T-cell (primary cell): ENCODE results near the gene WDR47. TPM values are rescaled to one million over a fixed set of nuclear protein-coding genes. Genes with fewer than 3 reads are reported as not detected.

Experiments
- ATAC-seq, 4 experiments: fragments of 200-7000 bp in 3 of 4; fragments of 150-1000 bp in 1 of 4; cut with Tn5 transposase; replicated peaks in 1 of 4; 1 replicate in 3 of 4; 2 replicates in 1 of 4; pipeline ENCODE4 v1.10.0; 2021; ENCODE audit warnings: moderate library complexity in 3 of 4, mild to moderate bottlenecking in 2 of 4, moderate number of reproducible peaks in 1 of 4
- CTCF ChIA-PET, 2 donors: fragments of 300-600 bp; sonication (Branson Sonifier 250); formaldehyde crosslinking; loops; one replicate each; lab custom pipeline; 2022; ENCODE audit warnings: antibody characterized with exemption in 2 of 2; lab: Charles Lee
- POLR2A ChIA-PET, 2 donors: fragments of 300-600 bp; sonication (Branson Sonifier 250); formaldehyde crosslinking; loops; one replicate each; lab custom pipeline; 2022; ENCODE audit warnings: antibody characterized with exemption in 2 of 2; lab: Charles Lee
- DNase-seq, 35 experiments: peaks; one replicate each; pipeline versions ENCODE4 v3.0.0 to v3.0.0-alpha.2; 2013 to 2023
- H3K27ac ChIP-seq: one replicate; pipeline ENCODE4 v1.5.1; 2013; ENCODE audit warnings: low read length
- H3K27me3 ChIP-seq, 2 experiments: replicated peaks in 1 of 2; 1 replicate in 1 of 2; 2 replicates in 1 of 2; pipeline versions ENCODE4 v1.6.1 to v1.7.0; 2013; ENCODE audit warnings: low read length in 1 of 2, mixed read lengths in 1 of 2; ENCODE audit not compliant: control insufficient read depth in 2 of 2, insufficient read depth in 2 of 2; ENCODE audit errors: extremely low read depth in 1 of 2
- H3K36me3 ChIP-seq, 2 donors: 1 replicate in 1 of 2; 2 replicates in 1 of 2; pipeline versions ENCODE4 v1.6.1 to v1.7.0; 2013; ENCODE audit warnings: low read length in 1 of 2; ENCODE audit not compliant: control insufficient read depth in 2 of 2, insufficient read depth in 1 of 2; ENCODE audit errors: extremely low read depth in 1 of 2
- H3K4me1 ChIP-seq, 2 experiments: 1 replicate in 1 of 2; 2 replicates in 1 of 2; pipeline versions ENCODE4 v1.6.1 to v1.7.0; 2013; ENCODE audit warnings: low read length in 2 of 2, mixed read lengths in 1 of 2; ENCODE audit not compliant: insufficient read depth in 2 of 2, control insufficient read depth in 1 of 2; ENCODE audit errors: extremely low read depth in 1 of 2
- H3K4me3 ChIP-seq, 2 donors: 1 replicate in 1 of 2; 2 replicates in 1 of 2; pipeline versions ENCODE4 v1.5.1 to v1.7.0; 2013; ENCODE audit warnings: mild to moderate bottlenecking in 2 of 2, low read length in 1 of 2, moderate library complexity in 1 of 2; ENCODE audit not compliant: control insufficient read depth in 1 of 2; ENCODE audit errors: extremely low read depth in 1 of 2
- H3K9me3 ChIP-seq: 2 replicates; pipeline ENCODE4 v1.7.0; 2013
- H3K27ac Mint-ChIP-seq, 2 donors: one replicate each; pipeline ENCODE4 v1.8.0; 2020 to 2021; ENCODE audit warnings: mild to moderate bottlenecking in 2 of 2, mixed read lengths in 2 of 2
- H3K27me3 Mint-ChIP-seq, 2 donors: one replicate each; pipeline ENCODE4 v1.8.0; 2021 to 2022; ENCODE audit warnings: mixed read lengths in 2 of 2
- H3K36me3 Mint-ChIP-seq: one replicate; pipeline ENCODE4 v1.8.0; 2021; ENCODE audit warnings: mixed read lengths
- H3K4me1 Mint-ChIP-seq, 3 donors: one replicate each; pipeline ENCODE4 v1.8.0; 2020 to 2022; ENCODE audit warnings: mixed read lengths in 3 of 3, mild to moderate bottlenecking in 1 of 3
- H3K4me3 Mint-ChIP-seq, 3 donors: one replicate each; pipeline ENCODE4 v1.8.0; 2020 to 2022; ENCODE audit warnings: mild to moderate bottlenecking in 3 of 3, mixed read lengths in 3 of 3, moderate library complexity in 3 of 3
- H3K9me3 Mint-ChIP-seq, 3 donors: one replicate each; pipeline ENCODE4 v1.8.0; 2020 to 2022; ENCODE audit warnings: mixed read lengths in 3 of 3
- WGBS: methylation state at CpG from one replicate; pipeline ENCODE4 v1.1.5; 2013; ENCODE audit warnings: missing lambda C conversion rate; ENCODE audit not compliant: insufficient coverage; 5-methylcytosine and 5-hydroxymethylcytosine counted together
- total RNA-seq, 35 experiments: library from RNA in 6 of 35; stranded (reverse) in 6 of 35; fragments of 120-200 nt in 1 of 35; gene quantifications; one replicate each; pipeline versions ENCODE4 v1.2.1 to v1.2.4 and lab custom pipeline; 2013 to 2026

WDR47 gene
- total RNA-seq, 5 donors from 2014 or later (not counting 1 experiment from before 2014, with no cell fraction given): 13.6 to 18.2 (median 17.9) TPM

DNA sequence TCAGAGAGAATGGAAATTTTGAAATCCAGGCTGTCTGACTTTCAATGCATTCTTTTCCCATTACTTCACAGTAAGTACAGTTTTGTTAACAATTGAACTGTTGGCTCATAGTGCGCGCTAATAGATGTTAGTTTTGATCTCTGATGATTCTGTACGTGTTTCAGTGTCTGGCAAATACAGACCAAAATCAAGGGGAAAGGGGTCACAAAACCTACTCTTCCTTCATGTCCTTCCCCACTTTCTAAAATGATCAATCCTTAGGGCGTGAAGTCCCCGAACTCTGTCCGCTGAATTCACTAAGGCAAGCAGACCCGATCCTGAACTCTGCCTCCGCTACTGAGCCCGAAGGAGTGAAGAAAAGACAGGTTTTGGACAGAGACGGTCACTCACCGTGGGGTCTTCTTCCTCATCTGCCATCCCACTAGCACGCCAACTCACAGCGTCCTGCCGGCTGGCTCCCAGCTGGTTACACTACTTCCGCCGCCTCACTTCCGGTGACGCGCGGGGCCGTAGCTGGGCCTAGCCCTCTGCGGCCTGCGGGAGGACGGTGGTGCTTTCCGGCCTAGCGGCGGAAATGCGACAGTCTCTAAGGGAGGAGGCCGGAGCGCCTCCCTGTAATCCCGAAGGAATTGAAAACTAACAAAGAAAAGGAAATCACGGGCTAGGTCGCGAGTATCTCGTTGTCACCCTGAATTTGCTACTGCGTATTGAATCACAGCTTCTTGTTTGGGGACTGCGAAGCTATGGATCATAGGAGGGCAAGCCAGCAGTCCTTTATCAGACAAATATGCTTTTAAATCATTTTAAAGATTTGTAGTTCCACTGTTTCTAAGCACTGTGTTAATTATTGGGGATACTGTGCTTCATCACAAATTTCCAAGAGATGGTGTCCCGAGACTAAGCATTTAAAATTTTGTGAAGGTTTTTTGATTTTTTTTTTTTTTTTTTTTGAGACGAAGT is 33.9 kb upstream of the WDR47 start, which contains the start of gene TAF13:
TSS of gene TAF13 (minus strand) at position 473 of the 960 bp plus-strand sequence. CDS start at position 417, 56 bp downstream.
- Histone ChIP-seq H3K27me3 (no peaks in the 10 kb centered on the region), H3K9me3 (no peaks in the 10 kb centered on the region), H3K4me3 (peak within 1 kb of the TSS; percentile 60 to 82), H3K36me3 (peaks cover 0 to 6% of the 10 kb centered on the region in 2 donors), H3K4me1 (peaks cover 3 to 7% of the 10 kb centered on the region in 2 experiments), H3K27ac (peak within 1 kb of the TSS; percentile 97)
- ChIA-PET CTCF (interaction anchor here in 1 of 2 donors (0.7 to 2.6 kb wide), 6 partner anchors 9 to 119 kb away, joined by 3 to 18 read pairs (median 4); partner anchors contain the start of gene WDR47), POLR2A (interaction anchor here (0.6 to 1.6 kb wide), 9 partner anchors 9 to 515 kb away, joined by 3 to 11 read pairs (median 4); partner anchors contain the start of genes ATXN7L2 (in 1 of the 2) and WDR47 (in 1 of the 2))
- WGBS: under 1% methylated on average over 32 of the region's 39 CpGs
- peak within 1 kb of the TSS; percentile 89 to 97 (median 94) for H3K4me3 Mint-ChIP-seq
- ATAC-seq: peak; percentile 98 to 100 (median 98)
- H3K27me3 Mint-ChIP-seq: no peaks in the 10 kb centered on the region
- no peaks in the 10 kb centered on the region for H3K9me3 Mint-ChIP-seq
- peak; percentile 66 to 91 (median 81) for DNase-seq
- H3K4me1 Mint-ChIP-seq: peaks cover 22 to 24% (median 24%) of the 10 kb centered on the region in 3 donors
- peaks cover 3% of the 10 kb centered on the region for H3K36me3 Mint-ChIP-seq
- peak within 1 kb of the TSS; percentile 96 for H3K27ac Mint-ChIP-seq

DNA sequence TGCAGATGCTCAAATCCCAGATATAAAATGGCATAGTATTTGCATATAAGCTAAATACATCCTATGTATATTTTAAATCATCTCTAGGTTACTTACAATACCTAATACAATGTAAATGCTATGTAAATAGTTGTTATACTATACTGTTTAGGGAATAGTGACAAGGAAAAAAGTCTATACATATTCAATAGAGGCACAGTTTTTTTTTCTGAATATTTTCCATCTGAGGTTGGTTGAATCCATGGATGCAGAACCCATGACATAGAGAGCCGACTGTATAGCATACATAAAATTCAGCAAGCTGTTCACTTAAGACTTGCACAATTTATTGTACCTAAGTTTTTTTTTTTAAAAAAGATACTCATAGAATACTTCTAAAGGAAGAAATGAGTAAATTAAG is 27.4 kb upstream of the WDR47 start:
- Mint-ChIP-seq H3K4me1 (peaks cover 8 to 12% (median 9%) of the 10 kb centered on the region in 3 donors), H3K9me3 (no peaks in the 10 kb centered on the region), H3K27ac (no peak overlapping the region), H3K36me3 (peaks cover 32% of the 10 kb centered on the region), H3K4me3 (no peak overlapping the region), H3K27me3 (no peaks in the 10 kb centered on the region)
- peaks cover 14 to 31% of the 10 kb centered on the region in 2 donors for H3K36me3 ChIP-seq
- H3K27ac ChIP-seq: no peak overlapping the region
- CTCF ChIA-PET: no interaction called here
- H3K9me3 ChIP-seq: no peaks in the 10 kb centered on the region
- no peaks in the 10 kb centered on the region for H3K27me3 ChIP-seq
- WGBS: no CpG with 5 or more reads among the region's 1 CpG
- POLR2A ChIA-PET: no interaction called here
- ATAC-seq (no peak), DNase-seq (no peak)
- H3K4me1 ChIP-seq: no peaks in the 10 kb centered on the region
- no peak overlapping the region for H3K4me3 ChIP-seq

DNA sequence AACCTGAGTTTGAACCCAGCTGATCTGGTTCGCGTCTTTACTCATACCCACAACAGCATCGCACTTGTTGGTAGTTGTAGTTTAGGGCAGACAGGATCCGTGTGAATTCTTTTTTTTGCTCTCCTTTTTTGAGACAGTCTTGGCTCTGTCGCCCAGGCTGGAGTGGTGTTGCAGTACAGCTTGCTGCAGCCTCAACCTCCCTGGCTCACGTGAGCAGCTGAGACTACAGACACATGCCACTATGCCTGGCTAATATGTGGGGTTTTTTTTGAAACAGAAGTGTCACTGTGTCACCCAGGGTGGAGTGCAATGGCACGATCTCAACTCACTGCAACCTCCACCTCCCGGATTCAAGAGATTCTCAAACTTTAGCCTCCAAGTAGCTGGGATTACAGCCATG is 26.0 kb upstream of the WDR47 start:
- Mint-ChIP-seq H3K4me1 (peaks cover 5 to 8% (median 5%) of the 10 kb centered on the region in 3 donors), H3K27ac (no peak overlapping the region), H3K9me3 (no peaks in the 10 kb centered on the region), H3K27me3 (no peaks in the 10 kb centered on the region), H3K36me3 (peaks cover 38% of the 10 kb centered on the region), H3K4me3 (no peak overlapping the region)
- Histone ChIP-seq H3K36me3 (peaks cover 14 to 37% of the 10 kb centered on the region in 2 donors), H3K27ac (no peak overlapping the region), H3K4me1 (no peaks in the 10 kb centered on the region), H3K27me3 (no peaks in the 10 kb centered on the region), H3K9me3 (no peaks in the 10 kb centered on the region), H3K4me3 (no peak overlapping the region)
- POLR2A ChIA-PET: no interaction called here
- ATAC-seq (no peak), DNase-seq (no peak)
- CTCF ChIA-PET: no interaction called here
- no CpG with 5 or more reads among the region's 8 CpGs for WGBS

DNA sequence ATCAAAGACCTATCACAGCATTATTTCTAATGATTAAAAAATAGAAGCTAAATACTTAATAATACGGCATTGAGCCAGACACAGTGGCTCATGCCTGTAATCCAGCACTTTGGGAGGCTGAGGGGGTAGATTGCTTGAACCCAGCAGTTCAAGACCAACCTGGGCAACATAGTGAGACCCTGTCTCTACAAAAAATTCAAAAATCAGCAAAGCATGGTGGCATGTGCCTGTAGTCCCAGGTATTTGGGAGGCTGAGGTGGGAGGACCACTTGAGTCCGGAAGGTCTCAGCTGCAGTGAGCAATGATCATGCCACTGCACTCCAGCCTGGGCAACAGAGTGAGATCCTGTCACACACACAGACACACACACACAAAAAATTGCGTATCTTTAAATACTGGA is 23.2 kb upstream of the WDR47 start:
- Histone ChIP-seq H3K27ac (no peak overlapping the region), H3K9me3 (no peaks in the 10 kb centered on the region), H3K36me3 (peaks cover 14 to 31% of the 10 kb centered on the region in 2 donors), H3K4me3 (no peak overlapping the region), H3K4me1 (no peaks in the 10 kb centered on the region), H3K27me3 (no peaks in the 10 kb centered on the region)
- ChIA-PET POLR2A (interaction anchor here in 1 of 2 donors (0.7 kb wide), 1 partner anchor 273 kb away, joined by 12 read pairs; no protein-coding TSS in a partner anchor), CTCF (interaction anchor here (0.5 to 0.7 kb wide), 2 partner anchors 13 to 1222 kb away, joined by 3 to 4 read pairs; no protein-coding TSS in a partner anchor)
- Mint-ChIP-seq H3K27ac (no peak overlapping the region), H3K36me3 (peaks cover 31% of the 10 kb centered on the region), H3K4me3 (no peak overlapping the region), H3K9me3 (no peaks in the 10 kb centered on the region), H3K27me3 (no peaks in the 10 kb centered on the region), H3K4me1 (peaks cover 0 to 2% (median 0%) of the 10 kb centered on the region in 3 donors)
- DNase-seq (no peak), ATAC-seq (no peak)
- no CpG with 5 or more reads among the region's 3 CpGs for WGBS

DNA sequence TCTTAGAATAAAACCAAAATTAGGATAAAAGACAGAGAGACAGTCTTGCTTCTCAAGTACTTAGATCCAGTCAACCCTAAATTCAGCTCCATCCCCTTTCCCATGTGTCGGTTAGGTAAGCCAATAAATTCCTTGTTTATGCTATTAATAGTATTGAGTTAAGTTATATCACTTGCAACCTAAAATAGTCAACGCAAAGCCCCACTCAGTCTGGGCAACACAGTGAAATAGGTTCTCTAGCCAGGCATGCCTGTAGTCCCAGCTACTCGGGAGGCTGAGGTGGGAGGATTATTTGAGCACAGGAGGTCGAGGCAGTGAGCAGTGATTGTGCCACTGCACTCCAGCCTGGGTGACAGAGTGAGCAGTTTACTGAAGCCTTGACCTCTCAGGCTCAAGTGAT is 19.3 kb upstream of the WDR47 start:
- POLR2A ChIA-PET: interaction anchor here in 1 of 2 donors (0.6 kb wide), 1 partner anchor 31 kb away, joined by 3 read pairs; no protein-coding TSS in a partner anchor
- Mint-ChIP-seq H3K4me3 (no peak overlapping the region), H3K36me3 (peaks cover 15% of the 10 kb centered on the region), H3K27me3 (no peaks in the 10 kb centered on the region), H3K9me3 (no peaks in the 10 kb centered on the region), H3K27ac (no peak overlapping the region), H3K4me1 (no peaks in the 10 kb centered on the region)
- CTCF ChIA-PET: no interaction called here
- WGBS: 83% methylated on average over 1 of the region's 4 CpGs
- H3K36me3 ChIP-seq: peaks cover 0 to 17% of the 10 kb centered on the region in 2 donors
- no peak overlapping the region for H3K27ac ChIP-seq
- no peak overlapping the region for H3K4me3 ChIP-seq
- H3K27me3 ChIP-seq: no peaks in the 10 kb centered on the region
- DNase-seq: no peak
- H3K9me3 ChIP-seq: no peaks in the 10 kb centered on the region
- ATAC-seq: no peak
- H3K4me1 ChIP-seq: no peaks in the 10 kb centered on the region

DNA sequence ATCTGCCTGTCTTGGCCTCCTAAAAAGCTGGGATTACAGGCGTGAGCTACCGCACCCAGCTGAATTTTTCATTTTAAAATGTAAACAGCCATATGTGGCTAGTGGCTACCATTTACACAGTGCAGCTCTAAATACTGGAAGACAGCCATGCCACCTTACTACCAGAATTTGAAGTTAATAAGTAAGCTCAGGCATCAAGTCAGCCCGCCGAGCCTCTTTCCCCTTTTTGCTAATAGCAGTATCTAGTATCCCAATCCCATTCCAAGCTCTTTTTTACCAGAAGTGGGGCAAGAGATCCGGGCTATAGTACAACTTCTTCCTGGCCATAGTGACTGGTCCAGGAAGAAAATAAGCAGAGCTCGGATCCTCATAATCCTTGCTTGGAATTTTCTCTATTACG is 18.8 kb upstream of the WDR47 start:
- Mint-ChIP-seq H3K36me3 (peaks cover 15% of the 10 kb centered on the region), H3K27ac (no peak overlapping the region), H3K27me3 (no peaks in the 10 kb centered on the region), H3K4me3 (no peak overlapping the region), H3K9me3 (no peaks in the 10 kb centered on the region), H3K4me1 (no peaks in the 10 kb centered on the region)
- Histone ChIP-seq H3K4me3 (no peak overlapping the region), H3K9me3 (no peaks in the 10 kb centered on the region), H3K27ac (no peak overlapping the region), H3K27me3 (no peaks in the 10 kb centered on the region), H3K4me1 (no peaks in the 10 kb centered on the region), H3K36me3 (peaks cover 0 to 17% of the 10 kb centered on the region in 2 donors)
- CTCF ChIA-PET: no interaction called here
- ATAC-seq: no peak
- POLR2A ChIA-PET: interaction anchor here in 1 of 2 donors (0.6 kb wide), 1 partner anchor 31 kb away, joined by 3 read pairs; no protein-coding TSS in a partner anchor
- no peak for DNase-seq
- WGBS: 100% methylated on average over 1 of the region's 7 CpGs
